HepG2 (cell line): ENCODE measurements around the gene CCDC88A. TPM values are rescaled to one million over a fixed set of nuclear protein-coding genes. Genes with fewer than 3 reads are reported as not detected.

Experiments used
- AHR ChIP-seq: IDR thresholded peaks from 2 replicates; pipeline ENCODE4 v1.6.1; 2018; ENCODE audit warnings: missing genetic modification reagents, missing compliant biosample characterization
- BATF2 ChIP-seq: sonication (generic); formaldehyde crosslinking; IDR thresholded peaks from 2 replicates; pipeline ENCODE4 v1.8.0; 2022; ENCODE audit warnings: mild to moderate bottlenecking, missing genetic modification reagents, moderate library complexity
- CBX1 ChIP-seq: IDR thresholded peaks from one replicate; pipeline ENCODE4 v1.6.1; 2016; ENCODE audit warnings: antibody characterized with exemption, low read depth
- CHCHD3 ChIP-seq: sonication (generic); formaldehyde crosslinking; IDR thresholded peaks from 2 replicates; pipeline ENCODE4 v1.8.0; 2022; ENCODE audit warnings: mild to moderate bottlenecking, missing genetic modification reagents, moderate library complexity
- CREB1 ChIP-seq, 2 experiments: fragments of 450-650 bp in 1 of 2; IDR thresholded peaks; 2 replicates each; pipeline ENCODE4 v1.6.1; 2016 to 2017; ENCODE audit warnings: control low read depth in 1 of 2, mild to moderate bottlenecking in 1 of 2, missing compliant biosample characterization in 1 of 2, missing genetic modification characterization in 1 of 2
- E2F1 ChIP-seq: sonication (generic); formaldehyde crosslinking; IDR thresholded peaks from 2 replicates; pipeline ENCODE4 v1.5.0; 2020; ENCODE audit warnings: missing genetic modification reagents
- FIP1L1 ChIP-seq: fragments of 200-400 bp; formaldehyde crosslinking; IDR thresholded peaks from 2 replicates; pipeline ENCODE4 v1.6.1; 2018; ENCODE audit warnings: low read depth, mild to moderate bottlenecking, low read length, moderate library complexity, borderline replicate concordance; ENCODE audit not compliant: insufficient read depth
- HNRNPL ChIP-seq: fragments of 200-400 bp; formaldehyde crosslinking; IDR thresholded peaks from 2 replicates; pipeline ENCODE4 v1.6.1; 2017; ENCODE audit warnings: mild to moderate bottlenecking, low read depth, low read length
- HOXA5 ChIP-seq: sonication (generic); formaldehyde crosslinking; IDR thresholded peaks from 2 replicates; pipeline ENCODE4 v1.4.0; 2020; ENCODE audit warnings: missing genetic modification reagents
- HOXA7 ChIP-seq: sonication (generic); formaldehyde crosslinking; IDR thresholded peaks from 2 replicates; pipeline ENCODE4 v1.8.1; 2022; ENCODE audit warnings: mild to moderate bottlenecking, missing genetic modification reagents, moderate library complexity
- KDM2A ChIP-seq: sonication (generic); formaldehyde crosslinking; IDR thresholded peaks from 2 replicates; pipeline ENCODE4 v1.4.0; 2020; ENCODE audit warnings: low read depth, missing genetic modification reagents, borderline replicate concordance
- KDM3A ChIP-seq: IDR thresholded peaks from 2 replicates; pipeline ENCODE4 v1.6.1; 2018; ENCODE audit warnings: low read depth, missing compliant biosample characterization
- KDM5B ChIP-seq: sonication (generic); formaldehyde crosslinking; IDR thresholded peaks from 2 replicates; pipeline ENCODE4 v1.4.0; 2020; ENCODE audit warnings: missing genetic modification reagents, mild to moderate bottlenecking, borderline replicate concordance
- MIER3 ChIP-seq: IDR thresholded peaks from 2 replicates; pipeline ENCODE4 v1.6.1; 2016; ENCODE audit warnings: missing compliant biosample characterization, borderline replicate concordance
- NFKB2 ChIP-seq: sonication (generic); formaldehyde crosslinking; IDR thresholded peaks from 2 replicates; pipeline ENCODE4 v1.4.0; 2020; ENCODE audit warnings: missing genetic modification reagents, borderline replicate concordance
- PAWR ChIP-seq: sonication (generic); formaldehyde crosslinking; IDR thresholded peaks from 2 replicates; pipeline ENCODE4 v1.4.0; 2020; ENCODE audit warnings: missing genetic modification reagents, mild to moderate bottlenecking, borderline replicate concordance
- SMARCC2 ChIP-seq: fragments of 450-650 bp; IDR thresholded peaks from 2 replicates; pipeline ENCODE4 v1.6.1; 2017; ENCODE audit warnings: antibody characterized with exemption, mild to moderate bottlenecking
- SOX5 ChIP-seq: IDR thresholded peaks from 2 replicates; pipeline ENCODE4 v1.6.1; 2016; ENCODE audit warnings: borderline replicate concordance
- TBP ChIP-seq: sonication (generic); formaldehyde crosslinking; IDR thresholded peaks from 2 replicates; pipeline ENCODE4 v1.5.0; 2020; ENCODE audit warnings: missing genetic modification reagents
- YEATS4 ChIP-seq: sonication (generic); formaldehyde crosslinking; IDR thresholded peaks from 2 replicates; pipeline ENCODE4 v1.4.0; 2020; ENCODE audit warnings: missing genetic modification reagents, borderline replicate concordance
- ZBTB26 ChIP-seq: IDR thresholded peaks from 2 replicates; pipeline ENCODE4 v1.6.1; 2016; ENCODE audit warnings: missing compliant biosample characterization, missing genetic modification reagents, borderline replicate concordance
- ZFP36 ChIP-seq: fragments of 150-350 bp; IDR thresholded peaks from 2 replicates; pipeline ENCODE4 v1.6.1; 2018; ENCODE audit warnings: borderline replicate concordance, low read length, low read depth; ENCODE audit not compliant: partially characterized antibody
- ZNF3 ChIP-seq: IDR thresholded peaks from 2 replicates; pipeline ENCODE4 v1.7.0; 2017; ENCODE audit warnings: inconsistent platforms
- ZNF567 ChIP-seq: sonication (generic); formaldehyde crosslinking; IDR thresholded peaks from 2 replicates; pipeline ENCODE4 v1.8.1; 2023; ENCODE audit warnings: mild to moderate bottlenecking, missing genetic modification reagents, borderline replicate concordance
- ZNF576 ChIP-seq: sonication (generic); formaldehyde crosslinking; IDR thresholded peaks from 2 replicates; pipeline ENCODE4 v1.4.0; 2020; ENCODE audit warnings: mild to moderate bottlenecking, missing genetic modification reagents
- ZNF780A ChIP-seq: sonication (generic); formaldehyde crosslinking; IDR thresholded peaks from 2 replicates; pipeline ENCODE4 v1.8.0; 2022; ENCODE audit warnings: mild to moderate bottlenecking, missing genetic modification reagents, moderate library complexity
- ZNF891 ChIP-seq: sonication (generic); formaldehyde crosslinking; IDR thresholded peaks from 2 replicates; pipeline ENCODE4 v1.5.0; 2020; ENCODE audit warnings: mild to moderate bottlenecking, missing genetic modification reagents
- polyA plus RNA-seq, 8 experiments: library from polyadenylated mRNA; depleted of rRNA in 3 of 8; stranded (reverse) in 7 of 8; unstranded in 1 of 8; fragments of >200 nt; fragmentation: Illumina TruSeq in 4 of 8; extraction: Trizol in 4 of 8; gene quantifications; 2 replicates each; pipeline versions ENCODE4 v1.2.1 to v1.2.3, GENCODE V29; 2011 to 2016; ENCODE audit warnings: low read depth in 4 of 8, missing spikeins in 1 of 8, mixed read lengths in 1 of 8; ENCODE audit not compliant: insufficient read depth in 1 of 8
- total RNA-seq, 5 experiments: library from RNA; depleted of rRNA; stranded (reverse); fragments of >200 nt; fragmentation: Illumina TruSeq; extraction: Trizol; gene quantifications; 2 replicates each; pipeline ENCODE4 v1.2.3, GENCODE V29; 2016; ENCODE audit warnings: low read depth in 1 of 5

CCDC88A gene
- total and polyA plus RNA-seq, 2 of the 13 experiments (the other 11 are each of a cell fraction or from before 2014, with no cell fraction given), result 43.2 to 84.1 TPM

GRCh38 chr2:55282110-55282917, 137.3 kb downstream of the CCDC88A start (continued):
- TF ChIP-seq ZNF576 (CRISPR knock-in tag), result 0 out of 2 replicates have a peak, but pooled peaks have one; percentile 68
- 0 out of 2 replicates have a peak, but pooled peaks have one; percentile 78 for TF ChIP-seq PAWR
- no peak for TF ChIP-seq SMARCC2
- peak; percentile 92; the same call in 1 of the 2 replicates for TF ChIP-seq ZNF891 (CRISPR knock-in tag)
- peak; percentile 90; the same call in 1 of the 2 replicates for TF ChIP-seq KDM3A (CRISPR knock-in tag)
- TF ChIP-seq ZNF3, result no peak
- TF ChIP-seq ZBTB26 (CRISPR knock-in tag), result peak; percentile 83
- TF ChIP-seq HNRNPL, result 0 out of 2 replicates have a peak, but pooled peaks have one; percentile 41
- no peak for TF ChIP-seq ZNF780A (CRISPR knock-in tag)
- TF ChIP-seq BATF2, result peak; percentile 94; the same call in 1 of the 2 replicates
- peak; percentile 98; the same call in 1 of the 2 replicates for TF ChIP-seq KDM5B (CRISPR knock-in tag)
- TF ChIP-seq ZNF567 (CRISPR knock-in tag), result peak; percentile 65; the same call in 1 of the 2 replicates
- no peak for TF ChIP-seq TBP (CRISPR knock-in tag)
- TF ChIP-seq YEATS4 (CRISPR knock-in tag), result peak; percentile 97
- TF ChIP-seq CREB1 (IDR thresholded peaks at IDR 0.05), result 0 out of 2 replicates have a peak, but pooled peaks have one; percentile 32
- TF ChIP-seq CREB1 (CRISPR knock-in tag; IDR thresholded peaks at IDR 0.05), result peak; percentile 38; the same call in 1 of the 2 replicates
- peak; percentile 92; the same call in 1 of the 2 replicates for TF ChIP-seq CHCHD3 (CRISPR knock-in tag)
- peak; percentile 92 for TF ChIP-seq AHR (CRISPR knock-in tag)
- peak; percentile 96 for TF ChIP-seq MIER3
- TF ChIP-seq KDM2A, result peak; percentile 100
- peak; percentile 96 for TF ChIP-seq NFKB2 (CRISPR knock-in tag)
- TF ChIP-seq SOX5 (CRISPR knock-in tag), result peak; percentile 77
- no peak for TF ChIP-seq HOXA7 (CRISPR knock-in tag)
- no peak for TF ChIP-seq ZFP36
- TF ChIP-seq CBX1, result peak; percentile 62
- peak; percentile 66 for TF ChIP-seq FIP1L1
- TF ChIP-seq E2F1 (CRISPR knock-in tag), result peak; percentile 70; the same call in 1 of the 2 replicates
- TF ChIP-seq HOXA5 (CRISPR knock-in tag), result peak; percentile 88
